Mammary epithelial cell (primary cell): ENCODE data around the gene NR1D1.

Source experiments
- EZH2 ChIP-seq: IDR thresholded peaks from 2 replicates; pipeline ENCODE4 v1.6.1; 2012; ENCODE audit warnings: low read length, inconsistent platforms, borderline replicate concordance
- TF ChIP-seq, protein P1 (sequence below), 2 donors: IDR thresholded peaks in 1 of 2; conservative IDR thresholded peaks in 1 of 2; 2 replicates each; pipeline ENCODE4 v1.5.1; 2011 to 2012; ENCODE audit warnings: inconsistent platforms in 2 of 2, low read length in 2 of 2, mild to moderate bottlenecking in 2 of 2, control low read depth in 1 of 2, low read depth in 1 of 2; ENCODE audit not compliant: insufficient read depth in 1 of 2; ENCODE audit errors: extremely low read depth in 1 of 2

- TF ChIP-seq, protein P1, sequence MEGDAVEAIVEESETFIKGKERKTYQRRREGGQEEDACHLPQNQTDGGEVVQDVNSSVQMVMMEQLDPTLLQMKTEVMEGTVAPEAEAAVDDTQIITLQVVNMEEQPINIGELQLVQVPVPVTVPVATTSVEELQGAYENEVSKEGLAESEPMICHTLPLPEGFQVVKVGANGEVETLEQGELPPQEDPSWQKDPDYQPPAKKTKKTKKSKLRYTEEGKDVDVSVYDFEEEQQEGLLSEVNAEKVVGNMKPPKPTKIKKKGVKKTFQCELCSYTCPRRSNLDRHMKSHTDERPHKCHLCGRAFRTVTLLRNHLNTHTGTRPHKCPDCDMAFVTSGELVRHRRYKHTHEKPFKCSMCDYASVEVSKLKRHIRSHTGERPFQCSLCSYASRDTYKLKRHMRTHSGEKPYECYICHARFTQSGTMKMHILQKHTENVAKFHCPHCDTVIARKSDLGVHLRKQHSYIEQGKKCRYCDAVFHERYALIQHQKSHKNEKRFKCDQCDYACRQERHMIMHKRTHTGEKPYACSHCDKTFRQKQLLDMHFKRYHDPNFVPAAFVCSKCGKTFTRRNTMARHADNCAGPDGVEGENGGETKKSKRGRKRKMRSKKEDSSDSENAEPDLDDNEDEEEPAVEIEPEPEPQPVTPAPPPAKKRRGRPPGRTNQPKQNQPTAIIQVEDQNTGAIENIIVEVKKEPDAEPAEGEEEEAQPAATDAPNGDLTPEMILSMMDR (conservative IDR thresholded peaks at IDR 0.05 in 1 of 2, IDR thresholded peaks at IDR 0.05 in 1 of 2; ENCODE audit: extremely low read depth in 1 of 2, insufficient read depth in 1 of 2, low read depth in 1 of 2, low read length in 2 of 2) = no peak
- TF ChIP-seq EZH2 = no peak
Observed at GRCh38 chr17:40063187-40063771, 37.1 kb downstream of the NR1D1 start.
